ENCODE data around the gene TRPC1.

DNA sequence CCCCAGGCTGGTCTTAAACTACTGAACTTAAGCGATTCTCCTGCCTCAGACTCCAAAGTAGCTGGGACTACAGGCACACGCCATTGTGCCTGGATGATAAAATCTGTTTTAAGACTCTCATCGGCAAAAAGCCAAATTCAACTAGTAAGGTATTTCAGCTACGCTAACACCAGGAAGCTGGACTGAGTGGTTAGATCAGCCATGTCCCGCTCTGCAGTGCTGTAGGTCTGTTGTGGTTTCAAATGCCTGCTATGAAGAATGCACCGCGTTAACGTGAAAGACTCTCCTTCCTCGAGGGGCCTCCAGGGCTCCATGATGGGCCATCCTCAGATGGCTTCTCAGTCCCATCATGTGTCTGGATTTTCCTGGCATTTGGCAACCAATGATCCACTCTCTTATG lies 94.8 kb downstream of the TRPC1 start:
- no peak for TF ChIP-seq ZFP3 (tag by site-specific recombination; IDR thresholded peaks at IDR 0.05; ENCODE audit: low read depth)
- TF ChIP-seq ZNF114 (tag by site-specific recombination; IDR thresholded peaks at IDR 0.05), result no peak
- no peak for TF ChIP-seq PRDM2 (tag by site-specific recombination; IDR thresholded peaks at IDR 0.05; ENCODE audit: borderline replicate concordance)
- no peak for TF ChIP-seq PATZ1 (tag by site-specific recombination; IDR thresholded peaks at IDR 0.05)
- no peak for TF ChIP-seq GLI2 (tag by site-specific recombination; IDR thresholded peaks at IDR 0.05; ENCODE audit: borderline replicate concordance, low read depth)
- TF ChIP-seq, protein P1, sequence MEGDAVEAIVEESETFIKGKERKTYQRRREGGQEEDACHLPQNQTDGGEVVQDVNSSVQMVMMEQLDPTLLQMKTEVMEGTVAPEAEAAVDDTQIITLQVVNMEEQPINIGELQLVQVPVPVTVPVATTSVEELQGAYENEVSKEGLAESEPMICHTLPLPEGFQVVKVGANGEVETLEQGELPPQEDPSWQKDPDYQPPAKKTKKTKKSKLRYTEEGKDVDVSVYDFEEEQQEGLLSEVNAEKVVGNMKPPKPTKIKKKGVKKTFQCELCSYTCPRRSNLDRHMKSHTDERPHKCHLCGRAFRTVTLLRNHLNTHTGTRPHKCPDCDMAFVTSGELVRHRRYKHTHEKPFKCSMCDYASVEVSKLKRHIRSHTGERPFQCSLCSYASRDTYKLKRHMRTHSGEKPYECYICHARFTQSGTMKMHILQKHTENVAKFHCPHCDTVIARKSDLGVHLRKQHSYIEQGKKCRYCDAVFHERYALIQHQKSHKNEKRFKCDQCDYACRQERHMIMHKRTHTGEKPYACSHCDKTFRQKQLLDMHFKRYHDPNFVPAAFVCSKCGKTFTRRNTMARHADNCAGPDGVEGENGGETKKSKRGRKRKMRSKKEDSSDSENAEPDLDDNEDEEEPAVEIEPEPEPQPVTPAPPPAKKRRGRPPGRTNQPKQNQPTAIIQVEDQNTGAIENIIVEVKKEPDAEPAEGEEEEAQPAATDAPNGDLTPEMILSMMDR (tag by site-specific recombination; IDR thresholded peaks at IDR 0.05), result no peak
- TF ChIP-seq HOXC10 (CRISPR knock-in tag; IDR thresholded peaks at IDR 0.05), result no peak
- no peak for TF ChIP-seq AEBP2 (tag by site-specific recombination; IDR thresholded peaks at IDR 0.05; ENCODE audit: borderline replicate concordance)
